Measurements from ENCODE around the gene RAD51. TPM values are rescaled to one million over a fixed set of nuclear protein-coding genes. Genes with fewer than 3 reads are reported as not detected.

Gene RAD51
- polyA plus RNA-seq, 1 donor from 2014 or later = 0.22 TPM

DNA sequence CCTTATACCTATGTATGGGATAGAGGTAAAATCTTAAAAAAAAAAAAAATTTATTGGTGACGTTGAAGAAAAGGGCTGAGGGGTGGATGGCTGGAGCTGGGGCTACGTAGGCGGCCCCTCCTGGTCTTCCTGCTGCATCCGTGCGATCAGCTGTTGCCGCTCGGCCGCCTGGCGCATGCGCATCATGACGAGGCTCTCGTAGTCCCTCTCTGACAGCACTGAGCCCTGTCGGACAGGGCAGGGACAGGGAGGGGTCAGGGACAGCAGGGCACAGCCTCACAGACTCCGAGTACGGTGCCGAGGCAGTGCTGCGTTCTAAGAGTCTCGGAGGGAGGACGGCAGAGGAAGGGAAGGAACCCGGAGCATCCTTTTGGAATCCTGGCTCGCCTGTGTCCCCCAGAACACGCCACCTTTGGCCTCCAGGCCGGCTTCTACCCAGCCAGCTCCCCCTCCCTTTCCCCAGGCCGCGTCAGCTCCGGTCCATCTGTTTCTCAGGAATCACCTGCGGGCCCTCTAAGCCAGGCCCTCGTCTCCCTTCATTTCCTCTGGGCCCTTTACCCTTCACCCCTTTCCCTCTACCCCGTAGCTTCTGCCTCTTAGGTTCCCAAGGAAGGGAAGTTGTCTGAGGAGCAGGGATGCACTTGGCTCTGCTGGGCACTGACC lies 73.0 kb downstream of the RAD51 start:
- H3K79me2 ChIP-seq (replicated peaks; ENCODE audit: insufficient read depth, low read length) = no peaks in the 10 kb centered on the region
- TF ChIP-seq, protein P1, sequence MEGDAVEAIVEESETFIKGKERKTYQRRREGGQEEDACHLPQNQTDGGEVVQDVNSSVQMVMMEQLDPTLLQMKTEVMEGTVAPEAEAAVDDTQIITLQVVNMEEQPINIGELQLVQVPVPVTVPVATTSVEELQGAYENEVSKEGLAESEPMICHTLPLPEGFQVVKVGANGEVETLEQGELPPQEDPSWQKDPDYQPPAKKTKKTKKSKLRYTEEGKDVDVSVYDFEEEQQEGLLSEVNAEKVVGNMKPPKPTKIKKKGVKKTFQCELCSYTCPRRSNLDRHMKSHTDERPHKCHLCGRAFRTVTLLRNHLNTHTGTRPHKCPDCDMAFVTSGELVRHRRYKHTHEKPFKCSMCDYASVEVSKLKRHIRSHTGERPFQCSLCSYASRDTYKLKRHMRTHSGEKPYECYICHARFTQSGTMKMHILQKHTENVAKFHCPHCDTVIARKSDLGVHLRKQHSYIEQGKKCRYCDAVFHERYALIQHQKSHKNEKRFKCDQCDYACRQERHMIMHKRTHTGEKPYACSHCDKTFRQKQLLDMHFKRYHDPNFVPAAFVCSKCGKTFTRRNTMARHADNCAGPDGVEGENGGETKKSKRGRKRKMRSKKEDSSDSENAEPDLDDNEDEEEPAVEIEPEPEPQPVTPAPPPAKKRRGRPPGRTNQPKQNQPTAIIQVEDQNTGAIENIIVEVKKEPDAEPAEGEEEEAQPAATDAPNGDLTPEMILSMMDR (IDR thresholded peaks at IDR 0.05; ENCODE audit: poor library complexity, severe bottlenecking) = no peak
- TF ChIP-seq SMC3 (conservative IDR thresholded peaks at IDR 0.05; ENCODE audit: poor library complexity) (no peak), MXI1 (conservative IDR thresholded peaks at IDR 0.05; ENCODE audit: poor library complexity, severe bottlenecking) (no peak), POLR2AphosphoS5 (IDR thresholded peaks at IDR 0.05) (no peak), TAF1 (IDR thresholded peaks at IDR 0.05; ENCODE audit: low read depth) (no peak), RAD21 (conservative IDR thresholded peaks at IDR 0.05) (no peak), EZH2 (IDR thresholded peaks at IDR 0.05; ENCODE audit: borderline replicate concordance, insufficient read depth, low read length, poor library complexity, severe bottlenecking) (no peak), EP300 (conservative IDR thresholded peaks at IDR 0.05; ENCODE audit: poor library complexity, severe bottlenecking) (no peak)
- TF ChIP-seq, protein P2, sequence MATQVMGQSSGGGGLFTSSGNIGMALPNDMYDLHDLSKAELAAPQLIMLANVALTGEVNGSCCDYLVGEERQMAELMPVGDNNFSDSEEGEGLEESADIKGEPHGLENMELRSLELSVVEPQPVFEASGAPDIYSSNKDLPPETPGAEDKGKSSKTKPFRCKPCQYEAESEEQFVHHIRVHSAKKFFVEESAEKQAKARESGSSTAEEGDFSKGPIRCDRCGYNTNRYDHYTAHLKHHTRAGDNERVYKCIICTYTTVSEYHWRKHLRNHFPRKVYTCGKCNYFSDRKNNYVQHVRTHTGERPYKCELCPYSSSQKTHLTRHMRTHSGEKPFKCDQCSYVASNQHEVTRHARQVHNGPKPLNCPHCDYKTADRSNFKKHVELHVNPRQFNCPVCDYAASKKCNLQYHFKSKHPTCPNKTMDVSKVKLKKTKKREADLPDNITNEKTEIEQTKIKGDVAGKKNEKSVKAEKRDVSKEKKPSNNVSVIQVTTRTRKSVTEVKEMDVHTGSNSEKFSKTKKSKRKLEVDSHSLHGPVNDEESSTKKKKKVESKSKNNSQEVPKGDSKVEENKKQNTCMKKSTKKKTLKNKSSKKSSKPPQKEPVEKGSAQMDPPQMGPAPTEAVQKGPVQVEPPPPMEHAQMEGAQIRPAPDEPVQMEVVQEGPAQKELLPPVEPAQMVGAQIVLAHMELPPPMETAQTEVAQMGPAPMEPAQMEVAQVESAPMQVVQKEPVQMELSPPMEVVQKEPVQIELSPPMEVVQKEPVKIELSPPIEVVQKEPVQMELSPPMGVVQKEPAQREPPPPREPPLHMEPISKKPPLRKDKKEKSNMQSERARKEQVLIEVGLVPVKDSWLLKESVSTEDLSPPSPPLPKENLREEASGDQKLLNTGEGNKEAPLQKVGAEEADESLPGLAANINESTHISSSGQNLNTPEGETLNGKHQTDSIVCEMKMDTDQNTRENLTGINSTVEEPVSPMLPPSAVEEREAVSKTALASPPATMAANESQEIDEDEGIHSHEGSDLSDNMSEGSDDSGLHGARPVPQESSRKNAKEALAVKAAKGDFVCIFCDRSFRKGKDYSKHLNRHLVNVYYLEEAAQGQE (IDR thresholded peaks at IDR 0.05; ENCODE audit: borderline replicate concordance) = no peak
- H3K9ac ChIP-seq (ENCODE audit: low read length) = no peak overlapping the region
- no peak overlapping the region for H2AFZ ChIP-seq (ENCODE audit: low read depth, low read length)
- H3K27ac ChIP-seq (ENCODE audit: low read length) = no peak overlapping the region
- no peaks in the 10 kb centered on the region for H3K36me3 ChIP-seq (ENCODE audit: insufficient read depth, low read length)
- no peaks in the 10 kb centered on the region for H3K9me3 ChIP-seq (ENCODE audit: low read length)
- no peak overlapping the region for H3K4me3 ChIP-seq (ENCODE audit: low read length)
- H3K27me3 ChIP-seq (ENCODE audit: insufficient read depth, low read depth, low read length) = peaks cover 20% of the 10 kb centered on the region
- H4K20me1 ChIP-seq (ENCODE audit: insufficient read depth) = no peaks in the 10 kb centered on the region
- no peaks in the 10 kb centered on the region for H3K9me2 ChIP-seq (ENCODE audit: insufficient read depth, low read length)
- no peaks in the 10 kb centered on the region for H3F3A ChIP-seq (ENCODE audit: insufficient read depth, low read length, poor library complexity, severe bottlenecking)
- no peak overlapping the region for H3K4me2 ChIP-seq (ENCODE audit: low read length)

DNA sequence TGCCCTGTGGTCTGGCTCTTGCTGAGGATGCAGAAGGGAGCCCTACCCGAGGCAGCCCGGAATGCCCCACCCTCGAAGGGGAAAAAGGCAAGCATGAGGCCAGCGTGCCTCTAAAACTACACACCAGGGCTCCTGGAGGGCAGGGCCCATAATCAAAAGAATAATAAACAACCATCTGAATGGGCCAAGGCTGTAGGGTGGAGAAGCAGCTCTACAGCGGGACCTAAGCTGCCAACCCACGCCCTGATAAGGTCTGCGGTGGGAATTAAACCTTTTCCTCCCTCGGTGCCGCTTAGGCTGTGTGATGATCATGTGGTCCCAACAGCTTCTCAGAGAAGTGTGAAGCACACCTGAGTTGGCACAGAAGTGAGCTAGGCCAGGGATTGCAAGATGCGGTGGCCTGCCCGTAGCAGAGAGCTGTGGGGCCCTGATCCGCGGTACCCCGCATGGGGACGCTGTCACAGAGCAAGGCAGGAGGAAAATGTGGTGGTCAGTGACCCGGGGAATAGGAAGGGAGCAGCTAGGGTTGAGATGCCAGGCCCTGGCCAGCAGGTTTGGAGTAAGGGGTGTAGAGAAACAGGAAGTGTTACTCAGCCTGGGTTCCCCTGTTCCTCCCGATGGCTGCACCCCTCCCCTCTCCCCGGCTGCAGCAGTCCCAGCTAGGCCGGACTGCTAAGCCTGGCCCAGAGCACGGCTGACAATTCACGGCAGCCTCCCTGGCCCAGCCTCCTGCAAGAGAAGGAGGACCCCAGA lies 73.7 kb downstream of the RAD51 start:
- Histone ChIP-seq H3F3A (ENCODE audit: insufficient read depth, low read length, poor library complexity, severe bottlenecking) (no peaks in the 10 kb centered on the region), H3K36me3 (ENCODE audit: insufficient read depth, low read length) (no peaks in the 10 kb centered on the region), H4K20me1 (ENCODE audit: insufficient read depth) (no peaks in the 10 kb centered on the region), H3K27me3 (ENCODE audit: insufficient read depth, low read depth, low read length) (peaks cover 13% of the 10 kb centered on the region), H3K79me2 (replicated peaks; ENCODE audit: insufficient read depth, low read length) (no peaks in the 10 kb centered on the region), H3K9me2 (ENCODE audit: insufficient read depth, low read length) (no peaks in the 10 kb centered on the region), H3K4me2 (ENCODE audit: low read length) (no peak overlapping the region), H2AFZ (ENCODE audit: low read depth, low read length) (no peak overlapping the region), H3K4me3 (ENCODE audit: low read length) (no peak overlapping the region), H3K9me3 (ENCODE audit: low read length) (no peaks in the 10 kb centered on the region), H3K9ac (ENCODE audit: low read length) (no peak overlapping the region), H3K27ac (ENCODE audit: low read length) (no peak overlapping the region)
- TF ChIP-seq, protein P2 (IDR thresholded peaks at IDR 0.05; ENCODE audit: borderline replicate concordance) = no peak
- TF ChIP-seq POLR2AphosphoS5 (IDR thresholded peaks at IDR 0.05) = no peak
- TF ChIP-seq MXI1 (conservative IDR thresholded peaks at IDR 0.05; ENCODE audit: poor library complexity, severe bottlenecking) = no peak
- no peak for TF ChIP-seq EP300 (conservative IDR thresholded peaks at IDR 0.05; ENCODE audit: poor library complexity, severe bottlenecking)
- TF ChIP-seq RAD21 (conservative IDR thresholded peaks at IDR 0.05) = no peak
- TF ChIP-seq EZH2 (IDR thresholded peaks at IDR 0.05; ENCODE audit: borderline replicate concordance, insufficient read depth, low read length, poor library complexity, severe bottlenecking) = no peak
- TF ChIP-seq TAF1 (IDR thresholded peaks at IDR 0.05; ENCODE audit: low read depth) = no peak

All from neural cell (in vitro differentiated cells).